Naive thymus-derived CD4-positive, alpha-beta T cell (primary cell): ENCODE results near the gene COL23A1. TPM values are rescaled to one million over a fixed set of nuclear protein-coding genes. Genes with fewer than 3 reads are reported as not detected.

ENCODE experiments used
- ATAC-seq: fragments of 150-1000 bp; cut with Tn5 transposase; 2 replicates; pipeline ENCODE4 v1.10.0; 2021; ENCODE audit warnings: mild to moderate bottlenecking, moderate library complexity
- CTCF ChIA-PET: fragments of 350-600 bp; sonication (Branson Sonifier 250); formaldehyde crosslinking; loops from one replicate; lab custom pipeline; 2021; ENCODE audit warnings: antibody characterized with exemption; lab: Charles Lee
- POLR2A ChIA-PET: fragments of 350-600 bp; sonication (Branson Sonifier 250); formaldehyde crosslinking; loops from one replicate; lab custom pipeline; 2021; ENCODE audit warnings: antibody characterized with exemption, inconsistent platforms; lab: Charles Lee
- DNase-seq, 9 donors: peaks; one replicate each; pipeline versions ENCODE4 v3.0.0 to v3.0.0-alpha.2; 2020 to 2022; ENCODE audit warnings: mixed read lengths in 1 of 9
- H3K27ac ChIP-seq: one replicate; pipeline ENCODE4 v1.7.0; 2013; ENCODE audit warnings: mild to moderate bottlenecking, low read depth, low read length, moderate library complexity
- H3K27me3 ChIP-seq, 2 donors: one replicate each; pipeline ENCODE4 v1.7.0; 2013; ENCODE audit warnings: low read length in 2 of 2, mild to moderate bottlenecking in 2 of 2, moderate library complexity in 2 of 2; ENCODE audit not compliant: control insufficient read depth in 2 of 2, insufficient read depth in 2 of 2
- H3K36me3 ChIP-seq, 3 experiments: 1 replicate in 2 of 3; 2 replicates in 1 of 3; pipeline ENCODE4 v1.7.0; 2013; ENCODE audit warnings: low read length in 3 of 3, mild to moderate bottlenecking in 3 of 3, moderate library complexity in 1 of 3; ENCODE audit not compliant: insufficient read depth in 3 of 3, control insufficient read depth in 2 of 3
- H3K4me1 ChIP-seq, 2 donors: one replicate each; pipeline ENCODE4 v1.7.0; 2013; ENCODE audit warnings: low read length in 2 of 2, mild to moderate bottlenecking in 2 of 2, moderate library complexity in 1 of 2; ENCODE audit not compliant: control insufficient read depth in 2 of 2, insufficient read depth in 2 of 2
- H3K4me3 ChIP-seq: 2 replicates; pipeline ENCODE4 v1.7.0; 2013; ENCODE audit warnings: mild to moderate bottlenecking, low read length
- H3K9me3 ChIP-seq, 3 experiments: 1 replicate in 2 of 3; 2 replicates in 1 of 3; pipeline ENCODE4 v1.7.0; 2013; ENCODE audit warnings: low read length in 3 of 3; ENCODE audit not compliant: control insufficient read depth in 2 of 3
- H3K27ac Mint-ChIP-seq, 9 donors: one replicate each; pipeline ENCODE4 v1.8.0; 2020 to 2022; ENCODE audit warnings: mixed read lengths in 9 of 9, mild to moderate bottlenecking in 8 of 9, moderate library complexity in 5 of 9, inconsistent platforms in 2 of 9
- H3K27me3 Mint-ChIP-seq, 5 donors: one replicate each; pipeline ENCODE4 v1.8.0; 2021 to 2022; ENCODE audit warnings: mixed read lengths in 5 of 5, mild to moderate bottlenecking in 1 of 5
- H3K36me3 Mint-ChIP-seq, 5 donors: one replicate each; pipeline ENCODE4 v1.8.0; 2020 to 2022; ENCODE audit warnings: mixed read lengths in 5 of 5, mild to moderate bottlenecking in 3 of 5, inconsistent platforms in 1 of 5
- H3K4me1 Mint-ChIP-seq, 7 donors: one replicate each; pipeline ENCODE4 v1.8.0; 2020 to 2022; ENCODE audit warnings: mixed read lengths in 7 of 7, mild to moderate bottlenecking in 3 of 7, inconsistent platforms in 1 of 7
- H3K4me3 Mint-ChIP-seq, 10 donors: one replicate each; pipeline ENCODE4 v1.8.0; 2020 to 2022; ENCODE audit warnings: mild to moderate bottlenecking in 10 of 10, mixed read lengths in 10 of 10, moderate library complexity in 6 of 10, inconsistent platforms in 2 of 10
- H3K9me3 Mint-ChIP-seq, 11 donors: one replicate each; pipeline ENCODE4 v1.8.0; 2020 to 2022; ENCODE audit warnings: mixed read lengths in 11 of 11, mild to moderate bottlenecking in 4 of 11, inconsistent platforms in 1 of 11, moderate library complexity in 1 of 11
- intact Hi-C, 2 donors: fragments of 100-400 bp; cut with micrococcal nuclease; formaldehyde crosslinking; loops; one replicate each; pipeline ENCODE4 v1.15.1; 2023
- polyA plus RNA-seq, 2 donors: library from polyadenylated mRNA; unstranded; fragments of 300-500 nt; fragmentation: Illumina TruSeq; gene quantifications; one replicate each; pipeline ENCODE4 v1.2.3, GENCODE V29; 2021
- total RNA-seq, 6 experiments: library from RNA in 5 of 6; stranded (reverse) in 5 of 6; gene quantifications; 1 replicate in 5 of 6; 2 replicates in 1 of 6; pipeline ENCODE4 v1.2.3 and lab custom pipeline; 2021 to 2026

The COL23A1 gene
- total and polyA plus RNA-seq, 7 experiments from 2014 or later, result 0.13 to 0.32 (median 0.22) TPM; not detected in 4

DNA sequence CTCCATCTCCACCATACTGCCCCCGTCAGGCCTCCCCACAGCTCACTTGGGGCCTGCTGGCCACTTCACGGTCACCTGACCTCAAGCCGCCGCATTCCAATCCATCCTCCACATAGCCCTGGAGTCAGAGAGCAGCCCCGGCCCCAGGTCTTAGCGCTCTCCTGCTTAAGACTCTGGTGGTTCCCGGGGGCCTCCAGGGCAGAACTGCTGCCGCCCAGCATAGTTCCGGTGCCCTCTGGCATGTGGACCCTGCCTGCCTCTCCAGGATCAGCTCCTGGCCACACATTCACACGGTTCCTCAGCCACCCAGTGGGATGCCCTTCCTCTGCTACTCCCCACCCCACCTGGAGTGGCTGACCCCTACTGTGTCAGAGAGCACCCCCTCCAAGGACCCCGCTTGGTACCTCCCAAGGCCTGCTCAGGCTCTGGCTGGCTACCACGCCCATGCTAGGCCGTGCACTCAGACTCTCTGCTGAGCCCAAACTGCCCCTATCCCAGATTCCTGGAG is 366.3 kb downstream of the COL23A1 start:
- Mint-ChIP-seq H3K4me1 (peaks cover 36 to 59% (median 45%) of the 10 kb centered on the region in 7 donors), H3K27me3 (no peaks in the 10 kb centered on the region), H3K27ac (peak overlapping the region in 2 of 9 donors; percentile 59 to 79), H3K36me3 (peaks cover 12 to 52% (median 31%) of the 10 kb centered on the region in 5 donors), H3K9me3 (peaks cover 0 to 3% (median 0%) of the 10 kb centered on the region in 11 donors), H3K4me3 (no peak overlapping the region)
- Histone ChIP-seq H3K9me3 (no peaks in the 10 kb centered on the region), H3K4me1 (no peaks in the 10 kb centered on the region), H3K27ac (no peak overlapping the region), H3K36me3 (peaks cover 0 to 64% (median 5%) of the 10 kb centered on the region in 3 experiments), H3K27me3 (no peaks in the 10 kb centered on the region), H3K4me3 (no peak overlapping the region)
- CTCF ChIA-PET, result no interaction called here
- intact Hi-C loops, result no loop called here
- ATAC-seq (no peak), DNase-seq (no peak)
- POLR2A ChIA-PET, result no interaction called here

- intact Hi-C loops, result no loop called here
- H3K27ac ChIP-seq, result no peak overlapping the region
- Mint-ChIP-seq H3K27me3 (no peaks in the 10 kb centered on the region), H3K4me1 (peaks cover 32 to 61% (median 43%) of the 10 kb centered on the region in 7 donors), H3K36me3 (peaks cover 12 to 51% (median 31%) of the 10 kb centered on the region in 5 donors), H3K27ac (peak overlapping the region in 4 of 9 donors; percentile 45 to 81 (median 69)), H3K4me3 (no peak overlapping the region), H3K9me3 (peaks cover 0 to 3% (median 0%) of the 10 kb centered on the region in 11 donors)
- ATAC-seq (no peak), DNase-seq (no peak)
- no peaks in the 10 kb centered on the region for H3K4me1 ChIP-seq
- no peaks in the 10 kb centered on the region for H3K27me3 ChIP-seq
- ChIA-PET POLR2A (no interaction called here), CTCF (no interaction called here)
- no peak overlapping the region for H3K4me3 ChIP-seq
- H3K36me3 ChIP-seq, result peaks cover 0 to 58% (median 5%) of the 10 kb centered on the region in 3 experiments
- no peaks in the 10 kb centered on the region for H3K9me3 ChIP-seq
Observed at GRCh38 chr5:178223196-178223773, 366.9 kb downstream of the COL23A1 start.

DNA sequence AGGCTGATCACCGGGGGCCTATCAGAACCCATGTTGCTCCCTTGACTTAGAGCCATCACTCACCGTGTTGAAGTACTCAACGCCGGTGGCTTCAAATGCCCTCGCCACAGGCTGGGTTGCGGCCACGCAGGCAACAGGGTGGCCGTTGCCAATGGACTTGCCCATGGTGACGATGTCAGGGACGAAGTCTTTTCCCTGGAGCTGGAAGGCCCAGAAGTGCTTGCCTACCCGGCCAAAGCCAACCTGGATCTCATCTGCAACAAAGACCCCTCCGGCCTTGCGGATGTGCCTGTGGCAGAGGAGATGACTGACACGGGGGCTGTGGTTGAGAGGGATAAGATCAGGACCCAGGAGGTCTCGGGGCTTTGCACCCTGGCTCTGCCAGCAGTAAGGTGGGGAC is 367.9 kb downstream of the COL23A1 start:
- Mint-ChIP-seq H3K27me3 (no peaks in the 10 kb centered on the region), H3K27ac (peak overlapping the region in 1 of 9 donors; percentile 65), H3K4me1 (peaks cover 24 to 52% (median 34%) of the 10 kb centered on the region in 7 donors), H3K4me3 (no peak overlapping the region), H3K36me3 (peaks cover 6 to 42% (median 23%) of the 10 kb centered on the region in 5 donors), H3K9me3 (peaks cover 0 to 2% (median 0%) of the 10 kb centered on the region in 11 donors)
- no peak overlapping the region for H3K27ac ChIP-seq
- DNase-seq, result no peak
- POLR2A ChIA-PET, result no interaction called here
- H3K27me3 ChIP-seq, result no peaks in the 10 kb centered on the region
- no peaks in the 10 kb centered on the region for H3K9me3 ChIP-seq
- no peak for ATAC-seq
- no peak overlapping the region for H3K4me3 ChIP-seq
- CTCF ChIA-PET, result no interaction called here
- peaks cover 0 to 48% (median 2%) of the 10 kb centered on the region in 3 experiments for H3K36me3 ChIP-seq
- H3K4me1 ChIP-seq, result no peaks in the 10 kb centered on the region
- intact Hi-C loops, result no loop called here

- no peaks in the 10 kb centered on the region for H3K27me3 ChIP-seq
- ATAC-seq (peak; percentile 12), DNase-seq (no peak)
- H3K27me3 Mint-ChIP-seq, result no peaks in the 10 kb centered on the region
- ChIA-PET CTCF (no interaction called here), POLR2A (interaction anchor here (0.5 kb wide), 1 partner anchor 83 kb away, joined by 4 read pairs; no protein-coding TSS in a partner anchor)
- H3K4me1 ChIP-seq, result no peaks in the 10 kb centered on the region
- peaks cover 22 to 47% (median 30%) of the 10 kb centered on the region in 7 donors for H3K4me1 Mint-ChIP-seq
- intact Hi-C loops, result no loop called here
- no peaks in the 10 kb centered on the region for H3K9me3 Mint-ChIP-seq
- no peak overlapping the region for H3K4me3 Mint-ChIP-seq
- H3K27ac ChIP-seq, result no peak overlapping the region
- no peak overlapping the region for H3K4me3 ChIP-seq
- peak overlapping the region in 8 of 9 donors; percentile 12 to 78 (median 56) for H3K27ac Mint-ChIP-seq
- H3K36me3 ChIP-seq, result peaks cover 0 to 44% (median 0%) of the 10 kb centered on the region in 3 experiments
- H3K36me3 Mint-ChIP-seq, result peaks cover 3 to 38% (median 18%) of the 10 kb centered on the region in 5 donors
- H3K9me3 ChIP-seq, result no peaks in the 10 kb centered on the region
Observed at GRCh38 chr5:178221853-178222252, 368.3 kb downstream of the COL23A1 start.

- ATAC-seq (peak; percentile 36), DNase-seq (no peak)
- Histone ChIP-seq H3K27ac (no peak overlapping the region), H3K4me1 (no peaks in the 10 kb centered on the region), H3K4me3 (no peak overlapping the region), H3K36me3 (peaks cover 0 to 39% (median 0%) of the 10 kb centered on the region in 3 experiments), H3K27me3 (no peaks in the 10 kb centered on the region), H3K9me3 (no peaks in the 10 kb centered on the region)
- Mint-ChIP-seq H3K27me3 (no peaks in the 10 kb centered on the region), H3K36me3 (peaks cover 3 to 37% (median 16%) of the 10 kb centered on the region in 5 donors), H3K9me3 (no peaks in the 10 kb centered on the region), H3K4me3 (peak overlapping the region in 1 of 10 donors; percentile 15), H3K27ac (peak overlapping the region; percentile 12 to 78 (median 64)), H3K4me1 (peaks cover 22 to 44% (median 29%) of the 10 kb centered on the region in 7 donors)
- ChIA-PET POLR2A (interaction anchor here (0.5 to 0.6 kb wide), 3 partner anchors 16 to 83 kb away, joined by 3 to 4 read pairs (median 3); no protein-coding TSS in a partner anchor), CTCF (interaction anchor here (0.7 kb wide), 1 partner anchor 513 kb away, joined by 4 read pairs; no protein-coding TSS in a partner anchor)
- intact Hi-C loops, result no loop called here
Observed at GRCh38 chr5:178221282-178221681, 368.9 kb downstream of the COL23A1 start.

- Mint-ChIP-seq H3K4me3 (no peak overlapping the region), H3K27ac (peak overlapping the region in 3 of 9 donors; percentile 19 to 51 (median 23)), H3K9me3 (no peaks in the 10 kb centered on the region), H3K4me1 (peaks cover 22 to 37% (median 32%) of the 10 kb centered on the region in 7 donors), H3K36me3 (peaks cover 0 to 37% (median 16%) of the 10 kb centered on the region in 5 donors), H3K27me3 (no peaks in the 10 kb centered on the region)
- ATAC-seq (no peak), DNase-seq (no peak)
- Histone ChIP-seq H3K4me1 (no peaks in the 10 kb centered on the region), H3K27ac (no peak overlapping the region), H3K4me3 (no peak overlapping the region), H3K27me3 (no peaks in the 10 kb centered on the region), H3K9me3 (no peaks in the 10 kb centered on the region), H3K36me3 (peaks cover 0 to 57% (median 0%) of the 10 kb centered on the region in 3 experiments)
- intact Hi-C loops, result no loop called here
- ChIA-PET CTCF (no interaction called here), POLR2A (no interaction called here)
Observed at GRCh38 chr5:178218827-178219226, 371.4 kb downstream of the COL23A1 start.
